Activated CD4-positive, alpha-beta T cell treated with anti-CD3 and anti-CD28 coated beads for 24 hours (primary cell): ENCODE measurements around the gene EFNA4.
A peak's percentile ranks its signal among the peaks of the same experiment; 100 is the strongest.
"Not testable (repeated sequence)": the region's sequence is repeated elsewhere in the genome, so short reads cannot be mapped to it uniquely, and the experiment has no call there.

Source experiments
- DNase-seq, 2 donors: peaks; one replicate each; pipeline ENCODE4 v3.0.0-alpha.2; 2020; ENCODE audit warnings: low read depth in 2 of 2

The EFNA4 gene

GRCh38 chr1:155086856-155087535 lies 23.5 kb downstream of the EFNA4 start:
- DNase-seq: no peak

DNA sequence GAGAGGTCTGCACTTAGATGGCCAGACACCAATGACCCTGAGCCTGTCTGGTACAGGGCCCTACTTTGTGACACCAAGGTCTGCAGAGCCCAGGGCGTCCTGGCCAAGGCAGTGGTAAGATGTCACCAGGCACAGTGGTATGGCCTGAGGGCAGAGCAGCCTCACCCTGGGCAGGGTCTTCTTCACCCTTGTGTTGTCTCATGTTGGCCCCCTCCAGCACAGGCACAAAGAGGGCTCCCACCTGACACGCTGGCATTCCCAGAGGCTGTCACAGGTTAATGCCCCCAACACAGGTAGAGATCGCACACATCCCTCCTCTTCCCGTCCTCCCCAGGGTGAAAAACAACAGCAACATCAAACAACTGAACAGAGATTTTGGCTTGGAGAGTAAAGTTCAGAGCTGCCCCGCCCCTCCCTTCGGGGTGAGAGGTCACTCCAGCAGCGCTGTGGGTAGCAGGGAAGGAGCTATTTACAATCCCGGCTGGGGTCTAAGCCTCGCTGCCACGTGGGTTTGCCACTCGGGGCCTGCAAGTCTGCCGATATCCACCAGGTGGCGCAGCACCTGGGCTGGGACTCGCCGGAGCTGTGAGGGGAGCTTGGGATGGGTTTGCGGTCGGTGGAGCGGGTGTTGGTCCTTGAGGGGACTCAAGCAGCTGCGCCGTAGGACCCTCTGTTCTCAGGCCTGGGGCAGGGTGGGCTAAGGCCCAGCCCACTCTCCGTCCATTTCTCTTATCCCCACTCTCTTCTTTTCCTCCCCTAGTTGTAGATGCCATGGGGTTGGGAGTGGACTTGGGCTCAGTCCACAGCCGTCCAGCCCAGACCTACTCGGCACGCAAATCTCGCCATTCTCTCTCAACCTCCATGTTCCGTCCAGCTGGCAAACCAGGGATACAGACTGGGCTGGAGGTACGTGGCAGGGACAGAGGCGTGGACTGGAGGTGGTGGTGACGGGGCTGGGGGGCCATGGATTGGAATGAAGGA lies 27.8 kb downstream of the EFNA4 start:
- DNase-seq: peak; percentile 69 to 79

- DNase-seq: no peak
These were observed 28.6 kb downstream of the EFNA4 start for GRCh38 chr1:155092131-155092530.

DNA sequence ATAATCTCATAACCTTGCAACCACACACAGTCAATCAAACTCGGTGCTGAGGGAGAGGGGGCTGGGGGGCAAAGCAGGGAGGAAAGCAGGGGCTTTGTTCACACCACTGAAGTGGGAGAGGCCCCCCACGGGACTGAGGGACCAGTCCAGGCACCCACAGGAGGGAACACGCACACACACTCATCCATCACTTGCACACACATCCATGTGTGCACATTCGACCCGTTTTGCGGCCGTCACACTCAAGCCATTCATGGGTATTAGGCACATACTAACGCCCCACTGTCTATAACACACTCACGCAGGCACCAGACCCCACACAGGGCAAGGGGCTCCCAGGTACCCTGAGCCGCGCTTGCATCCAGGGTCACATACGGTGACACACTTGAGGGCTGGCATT lies 29.1 kb downstream of the EFNA4 start:
- no peak for DNase-seq

GRCh38 chr1:155093911-155094621 lies 30.5 kb downstream of the EFNA4 start:
- DNase-seq: no peak

DNA sequence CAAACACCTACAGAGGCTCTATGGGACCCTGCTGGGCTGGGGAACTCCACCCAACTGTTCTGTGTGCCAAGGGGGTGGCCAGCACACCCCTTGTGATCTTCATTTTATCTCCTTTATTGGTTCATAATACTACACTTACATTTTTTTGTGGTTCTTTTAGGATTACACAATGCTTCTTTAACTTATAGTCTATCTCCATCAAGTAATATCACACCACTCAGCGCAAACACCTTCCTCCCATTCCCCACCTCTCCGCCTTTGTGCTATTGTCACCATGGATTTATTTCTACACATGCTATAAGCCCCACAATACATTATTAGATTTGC lies 31.0 kb downstream of the EFNA4 start:
- no peak for DNase-seq

- no peak for DNase-seq
These were observed 35.8 kb downstream of the EFNA4 start for GRCh38 chr1:155099331-155099730.

DNA sequence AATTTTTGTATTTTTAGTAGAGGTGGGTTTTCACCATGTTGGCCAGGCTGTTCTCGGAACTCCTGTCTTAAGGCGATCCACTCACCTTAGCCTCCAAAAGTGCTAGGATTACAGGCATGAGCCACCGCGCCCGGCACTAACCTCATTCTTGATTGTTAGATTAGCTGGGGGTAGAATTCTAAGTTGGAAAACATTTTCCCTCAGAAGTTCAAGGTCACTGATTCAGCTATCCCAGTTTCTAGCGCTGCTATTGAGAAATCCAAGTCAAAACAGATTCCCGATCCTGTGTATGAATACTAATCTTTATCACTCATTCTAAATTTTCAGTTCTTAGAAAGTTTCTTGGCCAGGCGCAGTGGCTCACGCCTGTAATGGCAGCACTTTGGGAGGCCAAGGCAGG lies 39.8 kb downstream of the EFNA4 start:
- no peak for DNase-seq

- DNase-seq: no peak
These were observed 41.3 kb downstream of the EFNA4 start for GRCh38 chr1:155104605-155105534.

DNA sequence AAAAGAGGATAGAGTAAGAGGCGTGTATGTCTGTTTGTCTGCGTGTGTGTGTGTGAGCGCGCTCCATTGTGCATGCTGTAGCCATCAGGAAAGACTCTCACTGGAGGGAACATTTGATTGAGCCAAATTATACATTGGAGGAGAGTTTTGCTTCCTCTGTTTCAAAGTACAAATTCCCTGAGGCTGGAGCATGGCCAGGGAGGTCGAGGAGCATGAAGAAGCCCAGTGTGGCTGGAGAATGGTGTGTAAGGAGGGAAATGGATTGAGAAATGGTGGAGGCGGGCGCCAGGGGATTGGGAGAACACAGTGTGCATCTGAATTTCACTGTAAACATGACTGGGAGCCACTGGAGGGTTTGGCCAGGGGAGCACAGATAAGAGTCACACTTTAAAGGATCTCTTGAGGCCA lies 42.1 kb downstream of the EFNA4 start:
- no peak for DNase-seq

- no peak for DNase-seq
These were observed 43.3 kb downstream of the EFNA4 start for GRCh38 chr1:155106862-155107261.

DNA sequence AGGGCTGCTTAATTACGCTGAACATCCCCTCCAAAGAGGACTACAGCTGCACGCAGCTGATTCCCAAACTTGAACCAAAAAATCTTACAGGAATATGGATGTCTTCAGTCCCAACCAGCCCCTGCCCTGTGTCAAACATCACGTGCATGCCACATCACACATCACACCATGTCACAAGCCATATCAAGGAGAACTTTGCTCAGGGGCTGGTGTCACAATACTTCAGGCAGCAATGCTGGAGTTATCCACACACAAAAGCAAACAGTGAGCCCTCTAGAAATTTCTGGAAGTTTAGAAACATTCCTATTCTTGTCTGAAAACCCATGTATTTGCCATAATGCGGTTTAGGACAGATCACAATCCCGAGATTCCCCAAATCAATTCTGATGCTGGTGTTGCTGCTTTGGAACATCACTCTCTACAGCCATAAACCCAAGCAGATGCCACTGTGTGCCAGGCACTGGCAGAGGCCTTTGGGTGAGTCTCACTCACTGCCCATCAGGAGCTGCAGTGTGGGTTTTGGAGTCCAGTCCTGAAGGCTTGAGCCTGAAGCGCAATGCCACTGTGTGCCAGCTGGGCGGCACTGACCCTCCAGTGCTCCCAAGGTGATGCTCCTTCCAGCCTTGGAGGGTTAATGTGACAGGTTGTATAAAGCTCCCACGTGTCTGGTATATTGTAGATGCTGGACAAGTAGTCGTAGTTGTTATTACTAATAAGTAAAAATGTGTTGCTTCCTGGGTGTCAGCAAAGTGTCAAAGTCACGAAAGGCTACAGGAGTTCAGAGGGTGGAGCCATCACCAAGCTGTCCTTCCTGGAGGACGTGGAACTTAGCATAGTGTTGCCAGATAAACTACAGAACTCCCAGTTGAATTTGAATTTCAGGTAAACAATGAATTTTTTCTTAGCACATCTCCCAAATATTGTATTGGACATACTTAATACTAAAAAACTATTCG lies 44.0 kb downstream of the EFNA4 start:
- DNase-seq: no peak

DNA sequence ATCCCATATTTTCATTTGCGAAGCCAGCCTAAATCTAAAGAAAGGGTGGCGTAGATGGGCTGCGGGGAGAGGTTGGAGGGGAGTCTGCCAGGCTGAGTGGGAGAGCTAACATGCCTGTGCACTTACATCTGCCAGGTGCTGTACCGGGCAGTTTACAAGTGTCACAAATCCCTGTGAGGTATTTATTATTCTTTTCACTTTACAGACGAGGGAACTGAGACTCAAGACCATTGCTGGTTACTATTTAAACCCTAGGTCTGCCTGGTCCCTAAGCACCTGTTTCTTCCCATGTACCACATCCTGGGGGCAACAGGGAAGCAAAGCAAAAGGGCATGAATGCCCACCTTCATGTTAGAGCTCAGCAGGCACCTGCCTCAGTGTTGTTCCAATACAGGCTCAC lies 44.8 kb downstream of the EFNA4 start:
- DNase-seq: no peak

DNA sequence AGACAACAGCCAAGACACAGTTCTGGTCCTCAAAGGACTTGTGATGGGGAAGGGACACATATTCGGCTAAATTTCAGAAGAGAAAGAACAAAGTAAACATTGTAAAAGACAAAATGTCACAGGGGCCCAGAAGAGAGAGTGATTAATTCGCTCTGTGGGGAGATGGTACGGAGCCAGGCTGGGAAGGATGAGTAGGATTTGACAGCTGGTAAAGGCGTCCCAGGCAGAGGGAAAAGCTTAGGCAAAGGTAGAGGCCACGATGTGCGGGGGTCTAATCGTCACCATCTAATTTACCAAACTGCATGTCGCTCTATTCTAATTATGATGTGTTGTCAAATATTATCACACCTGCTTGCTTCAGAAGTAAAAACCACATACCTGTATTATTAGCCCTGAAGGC lies 46.8 kb downstream of the EFNA4 start:
- DNase-seq: no peak

GRCh38 chr1:155110826-155111225 lies 47.3 kb downstream of the EFNA4 start:
- no peak for DNase-seq

- no peak for DNase-seq
These were observed 50.0 kb downstream of the EFNA4 start for GRCh38 chr1:155113450-155113980.

DNA sequence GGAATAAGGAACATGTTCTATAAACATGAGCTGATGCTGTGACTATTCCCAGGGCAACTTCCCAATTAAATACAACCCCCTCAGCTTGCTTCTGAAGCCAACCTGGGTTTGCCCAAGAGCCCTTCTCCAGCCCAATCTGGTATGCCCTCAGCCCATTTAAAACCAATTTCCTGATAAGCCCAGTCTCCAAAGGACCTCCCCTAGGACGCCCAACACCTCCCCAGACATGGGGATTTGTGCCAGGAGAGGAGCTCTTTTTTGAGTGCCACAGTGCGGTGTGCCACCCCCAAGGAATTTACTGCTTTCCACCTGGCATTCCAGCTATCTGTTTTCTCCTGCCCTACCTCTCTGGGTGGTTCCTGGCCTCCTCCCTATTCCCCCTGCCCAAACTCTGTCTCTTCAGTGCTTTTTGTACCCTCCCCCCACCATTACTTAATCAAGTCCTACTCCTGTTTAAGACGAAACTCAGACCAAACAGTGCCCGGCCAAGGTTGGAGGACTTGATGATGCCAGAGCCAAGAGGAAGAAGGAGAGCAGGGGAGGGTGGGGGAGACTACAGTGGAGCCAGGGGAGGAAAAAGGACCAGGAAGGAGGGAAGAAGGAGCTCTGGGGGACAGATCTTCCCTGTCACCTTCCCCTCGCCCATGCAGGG lies 52.7 kb downstream of the EFNA4 start:
- DNase-seq: no peak

GRCh38 chr1:155117610-155118009 lies 54.1 kb downstream of the EFNA4 start:
- DNase-seq: no peak

- not testable (repeated sequence) for DNase-seq
These were observed 54.5 kb downstream of the EFNA4 start for GRCh38 chr1:155118090-155118489.
